TTC549 (cell line): ENCODE measurements around the gene DUSP2.

Source experiments
- FAIRE-seq: peaks from 2 replicates; lab custom pipeline; 2012; peaks lifted over from hg19 to GRCh38; lab: Jason Lieb, UNC

The DUSP2 gene

DNA sequence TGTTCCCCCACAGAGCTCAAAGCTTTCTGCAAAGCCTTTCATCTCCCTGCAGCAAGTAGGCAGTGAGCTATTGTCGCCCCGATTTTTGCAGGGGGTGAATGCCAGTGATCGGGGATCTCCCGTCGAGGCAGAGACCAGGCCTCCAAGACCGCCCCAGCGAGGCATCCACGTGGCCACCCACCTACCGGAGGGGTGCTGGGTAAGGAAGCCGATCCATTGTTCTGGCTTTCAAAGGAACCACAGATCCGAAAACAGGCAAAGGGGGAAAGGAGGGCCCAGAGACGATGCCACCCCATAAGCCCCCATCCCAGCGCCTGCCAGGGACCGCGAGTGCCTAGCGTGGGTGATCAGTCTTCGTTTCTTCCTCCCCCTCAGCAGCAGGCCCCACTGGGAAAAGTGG is 31.3 kb downstream of the DUSP2 start:
- FAIRE-seq = no peak

- no peak for FAIRE-seq
Measured at GRCh38 chr2:96113367-96113677, 31.9 kb downstream of the DUSP2 start.

- no peak for FAIRE-seq
Measured at GRCh38 chr2:96112501-96113366, 32.5 kb downstream of the DUSP2 start.

- no peak for FAIRE-seq
Measured at GRCh38 chr2:96111823-96112500, 33.3 kb downstream of the DUSP2 start.

DNA sequence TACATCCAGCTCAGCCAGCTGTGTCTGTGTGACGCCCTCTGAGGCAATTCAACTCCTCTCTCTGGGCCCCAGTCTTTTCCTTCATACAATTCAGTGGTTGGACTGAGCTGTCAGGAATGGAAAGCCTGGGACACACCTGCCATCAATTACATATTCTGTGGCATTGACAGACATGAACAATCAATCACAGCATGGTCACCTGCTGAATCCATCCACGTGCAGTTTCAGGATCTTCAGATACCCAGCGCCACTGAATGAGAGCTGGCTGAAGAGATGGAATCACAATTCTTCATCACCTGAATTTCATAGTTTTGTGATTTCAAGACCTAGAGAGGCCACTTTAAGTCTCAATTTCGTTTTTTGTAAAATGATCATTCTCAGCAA is 34.0 kb downstream of the DUSP2 start:
- no peak for FAIRE-seq

DNA sequence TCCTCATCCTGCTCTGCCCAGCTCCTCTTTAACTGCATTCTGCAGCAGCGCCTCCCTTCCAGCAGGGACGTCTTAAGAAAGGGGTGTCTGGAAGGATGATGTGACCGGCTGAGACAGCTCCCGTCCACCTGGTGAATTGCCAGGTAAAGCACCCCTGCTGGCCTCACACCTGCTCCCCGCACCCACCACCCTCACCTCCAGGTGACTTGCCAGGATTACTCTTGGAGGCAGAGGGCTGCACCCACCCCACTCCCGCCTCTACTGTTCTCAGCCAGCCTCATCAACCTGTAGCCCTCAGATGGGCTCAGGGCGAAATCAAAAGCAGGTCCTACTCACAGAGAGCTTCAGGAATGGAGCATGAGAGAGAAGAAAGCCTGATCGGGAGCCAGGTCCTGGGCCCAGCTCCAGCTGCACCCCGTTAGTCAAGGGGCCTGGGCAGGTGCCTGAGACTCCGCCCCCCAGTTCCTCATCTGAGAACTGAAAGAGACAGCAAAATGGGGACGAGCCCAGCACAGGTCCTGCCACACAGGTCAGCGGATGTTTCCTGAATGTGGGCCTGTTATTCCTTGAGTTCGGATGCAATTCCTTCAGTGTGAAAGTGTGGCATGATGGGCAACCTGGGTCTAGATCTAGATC is 34.5 kb downstream of the DUSP2 start:
- no peak for FAIRE-seq

DNA sequence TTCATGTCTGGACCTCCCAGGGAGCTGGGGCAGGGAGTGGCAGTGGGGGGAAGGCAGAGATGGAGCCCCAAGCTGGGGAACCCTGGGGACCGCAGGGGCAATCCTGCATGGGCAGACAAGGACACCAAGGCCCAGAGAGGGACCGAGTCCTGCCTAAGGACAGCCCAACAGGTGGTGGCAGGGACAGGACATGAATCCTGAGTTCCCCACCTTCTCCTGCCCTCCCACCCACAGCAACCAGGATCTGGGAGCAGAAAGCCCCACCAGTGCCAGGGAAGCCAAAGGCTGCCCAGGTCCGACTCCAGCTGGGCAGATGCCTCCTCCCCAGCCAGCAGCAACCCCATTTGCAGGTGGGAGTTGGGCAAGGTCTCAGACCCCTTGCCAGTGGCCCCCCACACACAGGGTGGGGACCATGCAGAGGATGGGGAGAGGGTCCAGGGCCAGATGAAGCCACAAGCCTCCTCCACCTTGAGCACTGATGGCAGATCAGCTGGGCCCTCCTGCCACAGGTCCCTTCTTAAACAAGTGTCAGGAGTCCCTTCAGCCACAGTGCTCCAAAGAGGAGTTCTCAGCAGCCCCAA is 35.2 kb downstream of the DUSP2 start:
- no peak for FAIRE-seq

DNA sequence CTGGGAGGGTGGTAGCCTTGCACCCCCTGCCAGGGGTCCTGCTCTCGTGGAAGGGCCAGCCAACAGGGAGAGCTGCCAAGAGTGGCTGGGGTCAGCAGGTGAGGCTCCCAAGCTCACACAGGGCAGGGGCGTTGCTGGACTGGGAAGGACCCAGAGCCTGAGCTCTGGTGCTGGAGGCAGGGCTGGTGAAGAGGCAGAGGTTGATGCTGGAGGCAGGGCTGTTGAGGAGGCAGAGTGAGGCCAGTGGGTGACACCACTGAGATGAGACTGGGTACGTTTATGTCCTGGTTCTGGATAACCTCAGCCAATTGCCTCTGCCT is 35.9 kb downstream of the DUSP2 start:
- FAIRE-seq = no peak

- no peak for FAIRE-seq
Measured at GRCh38 chr2:96108541-96109360, 36.5 kb downstream of the DUSP2 start.

DNA sequence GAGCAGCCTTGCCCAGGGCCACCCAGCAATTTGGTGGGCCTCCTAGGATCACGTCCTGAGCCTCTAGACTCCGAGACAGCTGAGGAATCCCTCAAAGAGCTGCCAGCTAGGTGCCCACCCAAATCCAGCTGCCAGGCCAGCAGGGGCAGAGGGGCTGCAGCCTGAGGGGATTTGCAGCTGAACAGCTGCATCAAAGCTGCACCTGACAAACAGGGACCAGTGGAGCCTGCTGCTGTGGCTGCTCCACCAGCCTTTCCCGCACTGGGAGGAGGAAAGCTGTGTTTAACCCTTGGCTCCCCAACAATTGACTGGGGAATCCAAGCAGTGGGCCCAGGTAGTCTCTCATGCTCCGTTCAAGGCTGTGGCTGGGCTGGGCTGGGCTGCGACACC is 37.1 kb downstream of the DUSP2 start:
- FAIRE-seq = no peak

DNA sequence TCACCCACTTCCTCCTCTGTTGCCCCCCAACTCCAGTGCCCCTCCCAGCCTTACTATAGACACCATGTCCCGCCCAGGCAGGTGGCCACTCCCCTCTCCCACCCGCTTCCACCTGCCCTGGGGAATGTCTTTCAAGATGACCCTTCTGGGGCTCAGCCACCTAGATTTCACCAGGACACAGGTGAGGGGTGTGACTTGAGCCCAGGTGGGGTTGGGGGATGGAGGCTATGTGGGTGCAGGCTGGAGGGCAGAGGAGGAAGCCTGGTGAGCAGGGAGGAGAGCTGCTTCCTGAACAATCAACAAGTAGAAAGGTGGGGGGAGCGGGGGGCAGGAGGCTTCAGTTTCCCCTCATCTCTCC is 37.6 kb downstream of the DUSP2 start:
- FAIRE-seq = no peak

GRCh38 chr2:96106991-96107707 is 38.1 kb downstream of the DUSP2 start:
- no peak for FAIRE-seq

DNA sequence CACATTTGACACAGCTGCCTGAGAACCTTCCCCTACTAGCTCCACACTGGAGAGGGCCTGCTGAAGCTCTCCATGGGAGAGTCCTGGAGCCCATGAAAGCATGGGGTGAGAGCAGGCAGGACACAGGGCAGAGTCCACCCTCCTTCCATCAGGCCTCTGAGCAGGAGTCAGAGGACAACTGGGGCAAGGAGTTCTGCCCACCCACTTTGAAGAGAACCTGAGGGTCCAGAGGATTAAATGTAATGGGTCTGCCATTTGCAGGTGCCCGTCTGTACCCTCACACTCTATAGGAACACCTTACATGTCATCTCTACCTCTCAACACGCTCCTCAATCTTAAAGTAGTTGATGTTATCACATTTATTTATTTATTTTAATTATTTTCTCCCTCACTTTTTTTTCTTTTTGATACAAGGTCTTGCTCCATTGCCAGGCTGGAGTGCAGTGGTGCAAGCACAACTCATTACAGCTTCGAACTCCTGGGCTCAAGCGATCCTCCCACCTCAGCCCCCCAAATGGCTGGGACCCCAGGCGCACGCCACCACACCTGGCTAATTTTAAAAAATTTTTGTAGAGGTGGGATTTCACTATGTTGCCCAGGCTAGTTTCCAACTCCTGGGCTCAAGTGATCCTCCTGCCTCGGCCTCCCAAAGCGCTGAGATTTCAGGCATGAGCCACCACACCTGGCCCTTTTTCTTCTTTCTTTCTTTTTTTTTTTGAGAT is 39.1 kb downstream of the DUSP2 start:
- no peak for FAIRE-seq

- no peak for FAIRE-seq
Measured at GRCh38 chr2:96105152-96105915, 39.9 kb downstream of the DUSP2 start.

- no peak for FAIRE-seq
Measured at GRCh38 chr2:96104487-96104861, 40.8 kb downstream of the DUSP2 start.

DNA sequence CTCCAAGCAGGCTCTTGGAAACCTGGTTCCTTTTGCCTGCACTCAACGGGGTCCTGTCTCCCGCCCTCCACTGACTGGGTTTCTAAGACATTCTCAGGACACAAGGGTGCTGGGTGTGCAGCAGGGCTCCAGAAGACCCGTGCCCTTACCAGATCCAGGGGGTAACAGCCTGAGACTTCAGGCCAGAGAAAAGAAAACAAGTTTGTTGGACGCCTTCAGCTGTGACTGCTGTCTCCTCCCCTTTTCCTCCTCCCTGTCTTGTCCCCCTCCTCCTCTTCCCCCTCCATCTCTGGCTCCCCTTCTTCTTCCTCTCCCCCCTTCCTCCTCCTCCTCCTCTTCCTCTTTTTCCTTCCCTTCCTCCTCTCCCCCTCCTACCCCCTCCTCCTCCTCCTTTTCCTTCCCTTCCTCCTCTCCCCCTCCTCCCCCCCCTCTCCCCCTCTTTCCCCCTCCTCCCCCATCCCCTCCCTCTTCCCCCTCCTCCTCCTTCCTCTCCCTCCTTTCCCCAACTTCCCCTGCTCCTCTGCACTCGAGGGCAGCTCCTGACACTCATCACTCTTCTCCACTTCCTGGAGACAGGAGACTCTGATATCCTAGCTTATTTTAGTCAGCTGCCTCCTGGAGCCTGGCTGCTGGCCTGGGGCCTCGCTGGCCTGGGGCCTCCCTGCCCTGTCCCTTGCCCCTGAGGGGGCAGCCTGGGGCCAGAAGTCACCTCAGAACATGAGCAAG is 41.3 kb downstream of the DUSP2 start:
- no peak for FAIRE-seq

DNA sequence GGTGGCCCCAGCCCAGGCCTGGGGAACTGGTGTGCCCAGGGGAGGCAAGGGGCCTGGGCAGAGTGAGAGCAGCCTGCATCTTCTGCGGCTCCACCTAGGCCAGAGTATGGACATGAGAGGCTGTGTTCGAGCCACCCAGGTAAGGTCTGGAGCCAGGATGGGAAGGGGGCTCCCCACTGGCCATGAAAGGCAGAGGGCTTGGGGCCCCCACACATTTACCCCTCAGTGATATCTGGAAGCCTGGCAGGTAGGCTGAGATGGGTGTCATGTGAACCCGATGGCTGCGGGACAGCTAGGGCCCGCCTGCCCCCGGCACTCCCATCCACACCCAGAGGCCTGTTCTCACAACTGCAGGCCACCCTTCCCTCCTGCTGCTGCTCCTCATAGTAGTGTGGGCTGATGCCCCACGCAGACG is 42.0 kb downstream of the DUSP2 start:
- no peak for FAIRE-seq

DNA sequence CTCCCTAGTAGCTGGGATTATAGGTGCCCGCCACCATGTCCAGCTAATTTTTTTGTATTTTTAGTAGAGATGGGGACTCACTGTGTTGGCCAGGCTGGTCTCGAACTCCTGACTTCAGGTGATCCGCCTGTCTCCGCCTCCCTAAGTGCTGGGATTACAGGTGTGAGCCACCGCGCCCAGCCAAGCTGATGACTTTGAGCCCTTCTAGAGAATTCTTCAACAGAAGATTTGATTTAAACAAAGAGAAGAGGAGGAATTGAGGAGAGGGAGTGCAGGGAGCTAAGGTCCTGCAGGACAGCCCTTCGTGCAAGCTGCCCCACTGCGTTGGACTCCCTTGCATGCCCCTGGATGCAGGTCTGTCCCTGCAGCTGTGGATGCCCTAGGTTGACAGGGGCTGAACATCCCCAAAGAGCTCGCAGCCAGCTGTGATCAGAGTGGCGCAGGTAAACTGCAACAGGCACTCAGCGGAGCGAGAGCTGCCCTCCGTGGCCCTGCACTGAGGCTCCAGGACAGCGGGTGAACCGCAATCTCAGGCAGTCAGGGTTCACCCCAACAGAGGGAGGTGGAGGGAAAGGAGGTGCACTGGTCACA is 42.5 kb downstream of the DUSP2 start:
- no peak for FAIRE-seq

DNA sequence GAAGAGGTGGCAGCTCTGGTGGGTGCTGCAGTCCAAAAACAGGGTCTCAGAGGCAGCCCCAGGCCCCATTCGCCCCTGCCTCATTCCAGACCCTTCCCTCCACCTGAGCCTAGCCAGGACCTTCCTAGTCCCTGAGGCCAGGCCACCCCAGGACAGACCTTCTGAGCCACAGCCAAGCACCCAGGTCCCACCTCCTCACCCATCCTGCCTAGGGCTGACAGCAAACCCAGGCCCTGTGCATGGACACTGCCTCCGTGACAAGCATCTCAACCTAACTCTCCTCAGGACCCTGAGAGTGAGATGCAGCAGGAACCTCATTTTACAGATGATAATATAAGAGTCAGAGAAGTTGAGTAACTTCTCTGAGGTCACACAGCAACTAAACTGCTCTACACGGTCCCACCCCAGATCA is 44.3 kb downstream of the DUSP2 start:
- no peak for FAIRE-seq
